GM18909 (cell line): ENCODE results near the gene UBR1.
"Not testable (repeated sequence)": the region's sequence is repeated elsewhere in the genome, so short reads cannot be mapped to it uniquely, and the experiment has no call there.

Experiments used
- ATAC-seq: cut with Tn5 transposase; IDR thresholded peaks from one replicate; pipeline ENCODE4 v1.9.1; 2021; ENCODE audit warnings: mild to moderate bottlenecking; ENCODE audit not compliant: unreplicated experiment, poor library complexity

The UBR1 gene

GRCh38 chr15:42919799-42920518 is 185.9 kb downstream of the UBR1 start:
- peak; percentile 29 for ATAC-seq

- no peak for ATAC-seq
Measured at GRCh38 chr15:42919308-42919707, 186.5 kb downstream of the UBR1 start.

GRCh38 chr15:42918047-42918446 is 187.8 kb downstream of the UBR1 start:
- no peak for ATAC-seq

GRCh38 chr15:42915654-42916315 is 190.1 kb downstream of the UBR1 start:
- ATAC-seq = no peak

GRCh38 chr15:42914728-42915497 is 190.9 kb downstream of the UBR1 start:
- ATAC-seq = no peak

- ATAC-seq = no peak
Measured at GRCh38 chr15:42911058-42911592, 194.7 kb downstream of the UBR1 start.

GRCh38 chr15:42908538-42908937 is 197.3 kb downstream of the UBR1 start:
- no peak for ATAC-seq

GRCh38 chr15:42903388-42904324 is 202.2 kb downstream of the UBR1 start:
- ATAC-seq = no peak

- ATAC-seq = not testable (repeated sequence)
Measured at GRCh38 chr15:42893911-42894310, 211.9 kb downstream of the UBR1 start.
